K562 (cell line): ENCODE data around the gene PSG1. TPM values are rescaled to one million over a fixed set of nuclear protein-coding genes. Genes with fewer than 3 reads are reported as not detected.
"Not testable (repeated sequence)": the region's sequence is repeated elsewhere in the genome, so short reads cannot be mapped to it uniquely, and the experiment has no call there.

Experiments
- ATAC-seq: fragments of 200-7000 bp; cut with Tn5 transposase; 3 replicates; pipeline ENCODE4 v1.9.1; 2020; ENCODE audit warnings: moderate library complexity
- BruUV-seq: library from RNA; stranded (reverse); fragments of 400-500 nt; replicated peaks from 2 replicates; lab custom pipeline; 2021; lab: Mats Ljungman, UMichigan
- CTCF ChIA-PET: fragments of 300-600 bp; formaldehyde crosslinking; extraction: SDS; loops from one replicate; lab custom pipeline; 2021; ENCODE audit warnings: low intra/inter-chr PET ratio; lab: Yijun Ruan, JAX
- POLR2A ChIA-PET: fragments of 300-600, 350-650 bp; sonication (Branson Sonifier 250); formaldehyde crosslinking; extraction: SDS; loops from one replicate; lab custom pipeline; 2021; ENCODE audit warnings: antibody characterized with exemption, inconsistent platforms; lab: Yijun Ruan, JAX
- DNase-seq, 4 experiments: peaks; one replicate each; pipeline versions ENCODE4 v3.0.0 to v3.0.0-alpha.2; 2011 to 2018; ENCODE audit warnings: low spot score in 3 of 4, mixed read lengths in 3 of 4; ENCODE audit errors: extremely low read depth in 1 of 4
- FAIRE-seq: peaks from 2 replicates; lab custom pipeline; 2011; peaks lifted over from hg19 to GRCh38; lab: Jason Lieb, UNC
- H2AFZ ChIP-seq: 2 replicates; pipeline ENCODE4 v1.6.0; 2011; ENCODE audit warnings: low read depth, low read length, control low read depth, inconsistent platforms
- H3K27ac ChIP-seq: fragments of 200-600 bp; 3 replicates; pipeline ENCODE4 v1.8.0; 2011; ENCODE audit warnings: low read depth, mild to moderate bottlenecking, control low read depth, inconsistent platforms, low read length, moderate library complexity, mixed read lengths; ENCODE audit errors: extremely low read depth
- H3K27me3 ChIP-seq, 2 experiments: fragments of 300-600 bp in 1 of 2; 2 replicates in 1 of 2; 3 replicates in 1 of 2; pipeline versions ENCODE4 v1.6.0 to v1.8.0; 2011; ENCODE audit warnings: inconsistent platforms in 2 of 2, low read length in 2 of 2, mild to moderate bottlenecking in 1 of 2, mixed read lengths in 1 of 2, moderate library complexity in 1 of 2; ENCODE audit not compliant: control insufficient read depth in 2 of 2, insufficient read depth in 2 of 2
- H3K36me3 ChIP-seq: fragments of 300-600 bp; 3 replicates; pipeline ENCODE4 v1.8.0; 2011; ENCODE audit warnings: mild to moderate bottlenecking, low read length, inconsistent platforms; ENCODE audit not compliant: control insufficient read depth, insufficient read depth
- H3K4me1 ChIP-seq, 2 experiments: fragments of 200-600 bp in 1 of 2; replicated peaks in 1 of 2; 2 replicates in 1 of 2; 3 replicates in 1 of 2; pipeline versions ENCODE4 v1.5.1 to v1.8.0; 2011; ENCODE audit warnings: inconsistent platforms in 2 of 2, low read length in 2 of 2, mild to moderate bottlenecking in 1 of 2, mixed read lengths in 1 of 2, moderate library complexity in 1 of 2; ENCODE audit not compliant: control insufficient read depth in 2 of 2, insufficient read depth in 2 of 2
- H3K4me2 ChIP-seq: 2 replicates; pipeline ENCODE4 v1.6.1; 2011; ENCODE audit warnings: low read length, control low read depth, inconsistent platforms, mixed read lengths; ENCODE audit not compliant: insufficient read depth
- H3K4me3 ChIP-seq: fragments of 200-600 bp; sonication (generic), shearing (Covaris generic); 2 replicates; pipeline ENCODE4 v1.5.1; 2016; ENCODE audit warnings: control low read depth, inconsistent platforms
- H3K79me2 ChIP-seq: fragments of 200-600 bp; 3 replicates; pipeline ENCODE4 v1.8.0; 2011; ENCODE audit warnings: low read length, inconsistent platforms; ENCODE audit not compliant: control insufficient read depth, insufficient read depth
- H3K9ac ChIP-seq, 2 experiments: 2 replicates each; pipeline versions ENCODE4 v1.6.0 to v1.6.1; 2011; ENCODE audit warnings: low read depth in 2 of 2, low read length in 2 of 2, control low read depth in 1 of 2, inconsistent platforms in 1 of 2, mild to moderate bottlenecking in 1 of 2, mixed read lengths in 1 of 2; ENCODE audit not compliant: insufficient read depth in 1 of 2
- H3K9me1 ChIP-seq: one replicate; pipeline ENCODE4 v1.6.0; 2011; ENCODE audit warnings: inconsistent platforms, mild to moderate bottlenecking, low read length, moderate library complexity; ENCODE audit not compliant: control insufficient read depth, insufficient read depth
- H3K9me3 ChIP-seq: replicated peaks from 2 replicates; pipeline ENCODE4 v1.5.1; 2011; ENCODE audit warnings: low read depth, low read length, inconsistent platforms; ENCODE audit not compliant: control insufficient read depth, insufficient read depth
- H4K20me1 ChIP-seq: replicated peaks from 2 replicates; pipeline ENCODE4 v1.6.1; 2011; ENCODE audit warnings: low read length, inconsistent platforms, mixed read lengths; ENCODE audit not compliant: control insufficient read depth, insufficient read depth
- WGBS: fragments of 100-300 bp; shearing (Covaris generic); methylation state at CpG from one replicate; pipeline ENCODE4 v1.1.6; 2016; ENCODE audit warnings: low coverage, mixed read lengths; ENCODE audit not compliant: insufficient coverage; ENCODE audit errors: missing lambda C conversion rate; 5-methylcytosine and 5-hydroxymethylcytosine counted together
- in situ Hi-C: fragments of 300-500 bp; cut with MboI; formaldehyde crosslinking; loops from 4 replicates; pipeline ENCODE4 v1.15.0; 2018; ENCODE audit warnings: inconsistent platforms, mixed read lengths
- intact Hi-C: fragments of 100-400 bp; cut with micrococcal nuclease; formaldehyde crosslinking; loops from 2 replicates; pipeline ENCODE4 v1.14.2; 2022
- polyA plus RNA-seq, 8 experiments: library from polyadenylated mRNA; depleted of rRNA in 4 of 8; stranded (reverse) in 5 of 8; unstranded in 3 of 8; fragments of >200 nt; fragmentation: Nextera tagmentation in 2 of 8; fragmentation: Illumina TruSeq in 1 of 8; extraction: Ambion mirVana in 2 of 8; extraction: Trizol in 1 of 8; gene quantifications; 2 replicates each; pipeline versions ENCODE4 v1.2.1 to v1.2.3, GENCODE V29; 2011 to 2014; ENCODE audit warnings: inconsistent platforms in 1 of 8, missing spikeins in 1 of 8
- total RNA-seq, 7 experiments: library from RNA; depleted of rRNA in 6 of 7; stranded (reverse); fragments of >200 nt in 6 of 7; fragmentation: Illumina TruSeq in 2 of 7; extraction: Trizol in 2 of 7; gene quantifications; 2 replicates each; pipeline versions ENCODE4 v1.2.1 to v1.2.3, GENCODE V29; 2011 to 2021; ENCODE audit warnings: low replicate concordance in 1 of 7

Gene PSG1
- total and polyA plus RNA-seq, 9 of the 15 experiments (the other 6 are each of a cell fraction or from before 2014, with no cell fraction given), result not detected

GRCh38 chr19:42911731-42912130, 32.2 kb upstream of the PSG1 start:
- DNase-seq, BruUV-seq, H3K79me2 ChIP-seq, H4K20me1 ChIP-seq, H3K4me1 ChIP-seq, H3K9me3 ChIP-seq, intact Hi-C loops, in situ Hi-C loops, FAIRE-seq, H3K4me2 ChIP-seq, ATAC-seq, CTCF ChIA-PET, H3K9ac ChIP-seq, H2AFZ ChIP-seq, H3K4me3 ChIP-seq, H3K27me3 ChIP-seq, H3K36me3 ChIP-seq, POLR2A ChIA-PET, H3K27ac ChIP-seq, H3K9me1 ChIP-seq: not testable (repeated sequence)
- WGBS, result 0% methylated on average over 5 of the region's 5 CpGs

DNA sequence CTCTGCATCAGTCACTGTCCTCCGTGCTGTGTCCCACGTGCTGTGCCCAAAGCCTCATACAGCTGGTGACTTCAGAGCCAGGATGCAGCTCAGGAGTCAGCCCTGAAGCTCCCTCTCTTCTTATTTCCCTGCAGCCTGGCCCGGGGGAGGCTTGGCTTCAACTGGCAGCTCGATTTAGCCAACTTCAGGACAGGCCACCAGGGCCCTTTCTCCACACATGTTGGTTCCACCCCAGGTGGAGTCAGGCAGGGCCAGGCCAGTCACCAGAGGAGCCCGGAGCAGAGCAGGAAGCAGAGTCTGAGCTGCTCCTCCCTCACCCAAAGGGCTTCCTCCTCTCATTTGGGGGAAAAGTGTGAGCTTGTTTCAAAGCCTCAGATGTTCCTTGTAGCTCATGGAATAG, 26.6 kb upstream of the PSG1 start:
- CTCF ChIA-PET, intact Hi-C loops, FAIRE-seq, H3K9me1 ChIP-seq, BruUV-seq, ATAC-seq, H3K27ac ChIP-seq, H3K27me3 ChIP-seq, H2AFZ ChIP-seq, H3K9me3 ChIP-seq, H3K4me2 ChIP-seq, H3K4me3 ChIP-seq, H3K4me1 ChIP-seq, H3K79me2 ChIP-seq, H4K20me1 ChIP-seq, H3K36me3 ChIP-seq, POLR2A ChIA-PET, DNase-seq, in situ Hi-C loops, H3K9ac ChIP-seq: not testable (repeated sequence)
- WGBS, result 0% methylated on average over 4 of the region's 5 CpGs

- CTCF ChIA-PET, H3K36me3 ChIP-seq: not testable (repeated sequence)
- 5% methylated on average over 4 of the region's 4 CpGs for WGBS
These were observed 21.0 kb upstream of the PSG1 start for GRCh38 chr19:42900561-42900960.

DNA sequence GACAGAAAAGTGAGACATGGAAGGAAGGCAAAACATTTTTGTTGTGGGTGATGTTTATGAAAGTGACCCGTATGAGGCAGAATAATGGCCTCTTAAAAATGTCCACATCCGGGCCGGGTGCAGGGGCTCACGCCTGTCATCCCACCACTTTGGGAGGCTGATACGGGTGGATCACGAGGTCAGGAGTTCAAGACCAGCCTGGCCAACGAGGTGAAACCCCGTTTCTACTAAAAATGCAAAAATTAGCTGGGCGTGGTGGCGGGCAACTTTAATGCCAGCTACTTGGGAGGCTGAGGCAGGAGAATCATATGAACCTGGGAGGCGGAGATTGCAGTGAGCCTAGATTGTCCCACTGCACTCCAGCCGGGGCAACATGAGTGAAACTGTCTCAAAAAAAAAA, 20.2 kb upstream of the PSG1 start:
- WGBS, result 0% methylated on average over 10 of the region's 12 CpGs
- H3K4me1 ChIP-seq, H3K9me1 ChIP-seq, H4K20me1 ChIP-seq, H3K4me2 ChIP-seq, BruUV-seq, H3K9ac ChIP-seq, H2AFZ ChIP-seq, H3K9me3 ChIP-seq, ATAC-seq, H3K79me2 ChIP-seq, H3K36me3 ChIP-seq, in situ Hi-C loops, H3K27me3 ChIP-seq, FAIRE-seq, intact Hi-C loops, DNase-seq, H3K4me3 ChIP-seq, H3K27ac ChIP-seq, POLR2A ChIA-PET, CTCF ChIA-PET: not testable (repeated sequence)

More at GRCh38 chr19:42900561-42900960, 21.0 kb upstream of the PSG1 start:
- DNase-seq, H3K4me2 ChIP-seq, H3K27ac ChIP-seq, POLR2A ChIA-PET, H2AFZ ChIP-seq, H3K9me1 ChIP-seq, H3K27me3 ChIP-seq, BruUV-seq, H3K9me3 ChIP-seq, intact Hi-C loops, H4K20me1 ChIP-seq, in situ Hi-C loops, H3K4me1 ChIP-seq, FAIRE-seq, H3K9ac ChIP-seq, ATAC-seq, H3K79me2 ChIP-seq, H3K4me3 ChIP-seq: not testable (repeated sequence)
